ENCODE data around the gene MCM3AP.
A peak's percentile ranks its signal among the peaks of the same experiment; 100 is the strongest.
"Not testable (repeated sequence)": the region's sequence is repeated elsewhere in the genome, so short reads cannot be mapped to it uniquely, and the experiment has no call there.

MCM3AP gene

GRCh38 chr21:46226920-46227599 is 58.4 kb downstream of the MCM3AP start:
- H3K9me3 ChIP-seq (replicated peaks; ENCODE audit: insufficient read depth, low read length), result no peaks in the 10 kb centered on the region
- H3K36me3 ChIP-seq (replicated peaks; ENCODE audit: insufficient read depth, low read length), result peaks cover 5% of the 10 kb centered on the region; the same call in 1 of the 2 replicates
- no peaks in the 10 kb centered on the region for H3K9me2 ChIP-seq (replicated peaks; ENCODE audit: insufficient read depth, low read length)
- H3K79me2 ChIP-seq (ENCODE audit: low read length), result peaks cover 66% of the 10 kb centered on the region
- TF ChIP-seq CTCF (IDR thresholded peaks at IDR 0.05; ENCODE audit: low read length), result no peak
- no peak for TF ChIP-seq EZH2 (optimal IDR thresholded peaks at IDR 0.05; ENCODE audit: low read depth, low read length)
- TF ChIP-seq EZH2phosphoT487 (IDR thresholded peaks at IDR 0.05; ENCODE audit: low read length), result no peak
- no peaks in the 10 kb centered on the region for H3K27me3 ChIP-seq (replicated peaks; ENCODE audit: insufficient read depth, low read length)
- DNase-seq, result peak; percentile 47
- peak overlapping the region; percentile 89; the same call in 1 of the 2 replicates for H3K9ac ChIP-seq (ENCODE audit: low read length)
- H3K4me3 ChIP-seq (ENCODE audit: low read length), result peak overlapping the region; percentile 99
- H4K20me1 ChIP-seq (ENCODE audit: insufficient read depth, low read length), result peaks cover 20% of the 10 kb centered on the region
- peaks cover 15% of the 10 kb centered on the region for H3F3A ChIP-seq (ENCODE audit: insufficient read depth, low read length)
- no peak overlapping the region for H2AFZ ChIP-seq (ENCODE audit: low read length)
- H3K4me1 ChIP-seq (ENCODE audit: low read length), result peaks cover 20% of the 10 kb centered on the region
- peak overlapping the region; percentile 58; the same call in 1 of the 2 replicates for H3K27ac ChIP-seq (ENCODE audit: low read length)
- peak overlapping the region; percentile 79 for H3K4me2 ChIP-seq (ENCODE audit: low read depth, low read length)

- Histone ChIP-seq H3K4me3 (ENCODE audit: low read length) (no peak overlapping the region), H3K9ac (ENCODE audit: low read length) (no peak overlapping the region; the same call in 1 of the 2 replicates), H3K9me3 (replicated peaks; ENCODE audit: insufficient read depth, low read length) (no peaks in the 10 kb centered on the region), H3K79me2 (ENCODE audit: low read length) (peaks cover 70% of the 10 kb centered on the region), H3K9me2 (replicated peaks; ENCODE audit: insufficient read depth, low read length) (no peaks in the 10 kb centered on the region), H3K27me3 (replicated peaks; ENCODE audit: insufficient read depth, low read length) (no peaks in the 10 kb centered on the region), H3K27ac (ENCODE audit: low read length) (no peak overlapping the region), H3F3A (ENCODE audit: insufficient read depth, low read length) (peaks cover 15% of the 10 kb centered on the region), H3K4me1 (ENCODE audit: low read length) (peaks cover 20% of the 10 kb centered on the region), H3K36me3 (replicated peaks; ENCODE audit: insufficient read depth, low read length) (peaks cover 7% of the 10 kb centered on the region; the same call in 1 of the 2 replicates), H2AFZ (ENCODE audit: low read length) (no peak overlapping the region), H4K20me1 (ENCODE audit: insufficient read depth, low read length) (peaks cover 20% of the 10 kb centered on the region), H3K4me2 (ENCODE audit: low read depth, low read length) (peak overlapping the region; percentile 79)
- TF ChIP-seq EZH2 (optimal IDR thresholded peaks at IDR 0.05; ENCODE audit: low read depth, low read length) (no peak), EZH2phosphoT487 (IDR thresholded peaks at IDR 0.05; ENCODE audit: low read length) (no peak), CTCF (IDR thresholded peaks at IDR 0.05; ENCODE audit: low read length) (no peak)
- no peak for DNase-seq
Measured at GRCh38 chr21:46226146-46226545, 59.3 kb downstream of the MCM3AP start.

GRCh38 chr21:46223661-46224060 is 61.8 kb downstream of the MCM3AP start:
- not testable (repeated sequence) for H3K9me3 ChIP-seq (replicated peaks; ENCODE audit: insufficient read depth, low read length); H3K9ac ChIP-seq (ENCODE audit: low read length); H3K27ac ChIP-seq (ENCODE audit: low read length); H3K36me3 ChIP-seq (replicated peaks; ENCODE audit: insufficient read depth, low read length); H3K9me2 ChIP-seq (replicated peaks; ENCODE audit: insufficient read depth, low read length); H3K4me2 ChIP-seq (ENCODE audit: low read depth, low read length); H3K27me3 ChIP-seq (replicated peaks; ENCODE audit: insufficient read depth, low read length); H3K4me3 ChIP-seq (ENCODE audit: low read length); DNase-seq; H2AFZ ChIP-seq (ENCODE audit: low read length)
- peaks cover 20% of the 10 kb centered on the region for H4K20me1 ChIP-seq (ENCODE audit: insufficient read depth, low read length)
- H3K4me1 ChIP-seq (ENCODE audit: low read length), result peaks cover 15% of the 10 kb centered on the region
- peaks cover 15% of the 10 kb centered on the region for H3F3A ChIP-seq (ENCODE audit: insufficient read depth, low read length)
- peaks cover 82% of the 10 kb centered on the region for H3K79me2 ChIP-seq (ENCODE audit: low read length)

DNA sequence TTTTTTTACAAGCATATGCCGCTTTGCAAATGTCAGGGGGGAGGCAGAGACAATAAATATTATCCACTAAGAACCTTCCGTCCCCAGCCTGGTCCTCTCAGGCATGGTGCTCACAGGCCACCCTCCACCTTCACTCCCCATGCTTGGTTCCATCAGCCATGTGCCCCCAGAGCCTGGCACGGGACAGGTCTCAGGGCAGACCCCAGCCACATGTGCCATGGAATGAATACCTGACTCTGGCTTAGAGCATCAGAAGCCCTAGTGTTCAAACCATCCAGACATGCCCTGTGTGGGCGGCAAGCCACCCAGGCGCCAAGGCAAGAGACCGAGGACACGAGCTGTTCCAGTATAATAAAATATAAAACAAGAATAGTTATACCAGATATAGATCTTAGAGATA is 62.2 kb downstream of the MCM3AP start:
- H2AFZ ChIP-seq (ENCODE audit: low read length), result no peak overlapping the region
- H3K4me2 ChIP-seq (ENCODE audit: low read depth, low read length), result no peak overlapping the region
- H3K79me2 ChIP-seq (ENCODE audit: low read length), result peaks cover 79% of the 10 kb centered on the region
- peaks cover 7% of the 10 kb centered on the region for H3K36me3 ChIP-seq (replicated peaks; ENCODE audit: insufficient read depth, low read length)
- H3F3A ChIP-seq (ENCODE audit: insufficient read depth, low read length), result peaks cover 14% of the 10 kb centered on the region
- H3K9me2 ChIP-seq (replicated peaks; ENCODE audit: insufficient read depth, low read length), result no peaks in the 10 kb centered on the region
- no peak overlapping the region for H3K4me3 ChIP-seq (ENCODE audit: low read length)
- TF ChIP-seq EZH2 (optimal IDR thresholded peaks at IDR 0.05; ENCODE audit: low read depth, low read length), result no peak
- TF ChIP-seq CTCF (IDR thresholded peaks at IDR 0.05; ENCODE audit: low read length), result no peak
- TF ChIP-seq EZH2phosphoT487 (IDR thresholded peaks at IDR 0.05; ENCODE audit: low read length), result no peak
- H3K9me3 ChIP-seq (replicated peaks; ENCODE audit: insufficient read depth, low read length), result no peaks in the 10 kb centered on the region
- DNase-seq, result no peak
- peaks cover 20% of the 10 kb centered on the region for H4K20me1 ChIP-seq (ENCODE audit: insufficient read depth, low read length)
- no peak overlapping the region for H3K9ac ChIP-seq (ENCODE audit: low read length)
- H3K27ac ChIP-seq (ENCODE audit: low read length), result no peak overlapping the region
- H3K27me3 ChIP-seq (replicated peaks; ENCODE audit: insufficient read depth, low read length), result no peaks in the 10 kb centered on the region
- peaks cover 15% of the 10 kb centered on the region for H3K4me1 ChIP-seq (ENCODE audit: low read length)
